SJCRH30 (cell line): ENCODE results near the gene ZNF346. TPM values are rescaled to one million over a fixed set of nuclear protein-coding genes. Genes with fewer than 3 reads are reported as not detected.
"Not testable (repeated sequence)": the region's sequence is repeated elsewhere in the genome, so short reads cannot be mapped to it uniquely, and the experiment has no call there.

Experiments used
- DNase-seq, 2 experiments: peaks; one replicate each; pipeline ENCODE4 v3.0.0-alpha.2; 2015 to 2020
- H3K27ac ChIP-seq: fragments of 250-450 bp; sonication (Bioruptor Pico); 2 replicates; pipeline ENCODE4 v1.5.1; 2020; ENCODE audit warnings: mild to moderate bottlenecking, moderate library complexity
- H3K27me3 ChIP-seq: fragments of 250-450 bp; sonication (Bioruptor Pico); 2 replicates; pipeline ENCODE4 v1.5.1; 2020; ENCODE audit warnings: mild to moderate bottlenecking, moderate library complexity
- H3K36me3 ChIP-seq: fragments of 250-450 bp; sonication (Bioruptor Pico); 2 replicates; pipeline ENCODE4 v1.5.1; 2020; ENCODE audit warnings: mild to moderate bottlenecking, moderate library complexity
- H3K4me1 ChIP-seq: fragments of 250-450 bp; sonication (Bioruptor Pico); 2 replicates; pipeline ENCODE4 v1.5.1; 2020; ENCODE audit warnings: mild to moderate bottlenecking, moderate library complexity
- H3K4me3 ChIP-seq: fragments of 250-450 bp; sonication (Bioruptor Pico); 2 replicates; pipeline ENCODE4 v1.5.1; 2020; ENCODE audit warnings: mild to moderate bottlenecking, moderate library complexity
- H3K9me3 ChIP-seq: fragments of 250-450 bp; sonication (Bioruptor Pico); replicated peaks from 2 replicates; pipeline ENCODE4 v1.5.1; 2020; ENCODE audit warnings: mild to moderate bottlenecking, moderate library complexity
- total RNA-seq: library from RNA; depleted of rRNA; stranded (reverse); fragments of >200 nt; shearing (Covaris generic); gene quantifications from 2 replicates; pipeline ENCODE4 v1.2.3, GENCODE V29; 2014; rRNA removed

The ZNF346 gene
- total RNA-seq, result 24.7 and 27.8 TPM in 2 replicates

DNA sequence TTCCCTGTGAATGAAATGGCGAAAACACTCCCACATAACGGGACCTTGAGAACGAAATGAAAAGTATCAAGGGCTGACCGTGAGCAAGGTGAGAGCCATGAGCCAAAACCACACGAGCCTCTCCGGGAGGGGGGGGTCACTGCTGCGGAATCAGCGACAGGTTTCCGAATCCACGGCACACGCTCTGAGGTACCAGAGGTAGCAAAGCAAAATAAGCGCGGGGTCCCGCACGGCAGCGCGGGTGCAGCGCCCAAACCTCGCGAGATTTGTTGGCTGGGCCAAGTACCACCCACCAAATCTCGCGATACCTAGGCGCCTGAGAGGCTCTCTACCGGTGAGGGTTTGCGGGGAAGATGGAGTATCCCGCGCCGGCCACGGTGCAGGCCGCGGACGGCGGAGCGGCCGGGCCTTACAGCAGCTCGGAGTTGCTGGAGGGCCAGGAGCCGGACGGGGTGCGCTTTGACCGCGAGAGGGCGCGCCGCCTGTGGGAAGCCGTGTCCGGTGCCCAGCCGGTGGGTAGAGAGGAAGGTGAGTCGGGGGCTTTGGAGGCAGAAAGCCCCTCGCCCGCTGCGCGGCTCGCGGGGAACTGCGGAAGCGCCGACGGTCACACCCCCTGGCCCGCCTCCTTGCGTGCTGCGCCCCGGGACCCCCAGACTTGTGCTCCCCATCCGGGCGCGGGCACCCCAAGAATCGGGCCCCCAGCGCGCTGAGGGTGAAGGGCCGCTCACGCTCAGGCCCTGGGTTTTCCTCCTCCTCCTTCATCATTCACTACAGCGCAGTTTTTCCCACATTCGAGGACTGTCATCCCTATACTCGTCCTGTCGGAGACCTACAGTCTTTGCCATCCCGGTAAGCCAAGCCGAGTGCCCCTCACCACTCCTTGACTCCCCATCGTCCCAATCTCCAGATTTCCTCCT is at the start of gene ZNF346:
Gene ZNF346, plus strand, starts transcription at position 311 of the 917 bp plus-strand sequence. Its CDS starts 43 bp downstream, at position 354.
- peak; percentile 95 to 97 for DNase-seq
- Histone ChIP-seq H3K9me3 (no peaks in the 10 kb centered on the region), H3K4me1 (no peaks in the 10 kb centered on the region)

DNA sequence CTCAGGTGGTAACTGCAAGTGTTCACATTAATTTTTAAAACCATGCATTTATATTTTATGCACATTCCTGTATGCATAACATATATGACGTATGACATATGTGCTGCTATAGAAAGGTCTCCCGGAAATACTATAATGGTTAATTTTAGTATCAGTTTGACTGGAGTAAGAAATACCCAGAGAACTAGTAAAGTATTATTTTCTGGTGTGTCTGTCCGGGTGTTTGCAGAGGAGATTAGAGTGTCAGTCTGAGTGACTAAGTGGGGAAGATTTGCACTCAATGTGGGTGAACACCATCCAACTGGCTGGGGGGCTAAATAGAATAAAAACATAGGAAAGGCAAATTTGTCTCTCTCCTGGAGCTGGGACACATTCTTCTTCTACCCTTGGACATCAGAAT is 42.8 kb upstream of the ZNF346 start:
- no peak overlapping the region for H3K27ac ChIP-seq
- DNase-seq, result no peak
- H3K27me3 ChIP-seq, result no peaks in the 10 kb centered on the region
- peaks cover 2% of the 10 kb centered on the region; the same call in 1 of the 2 replicates for H3K4me1 ChIP-seq
- H3K4me3 ChIP-seq, result no peak overlapping the region
- H3K36me3 ChIP-seq, result peaks cover 54% of the 10 kb centered on the region
- no peaks in the 10 kb centered on the region for H3K9me3 ChIP-seq

More for the DNA sequence above, at the start of gene ZNF346:
- peak within 1 kb of the TSS; percentile 85 for H3K4me3 ChIP-seq
- H3K27me3 ChIP-seq, result no peaks in the 10 kb centered on the region
- peaks cover 11% of the 10 kb centered on the region for H3K36me3 ChIP-seq
- peak within 1 kb of the TSS; percentile 62 for H3K27ac ChIP-seq

GRCh38 chr5:176980818-176981217 is 41.7 kb upstream of the ZNF346 start:
- Histone ChIP-seq H3K27me3 (no peaks in the 10 kb centered on the region), H3K4me3 (no peak overlapping the region)

DNA sequence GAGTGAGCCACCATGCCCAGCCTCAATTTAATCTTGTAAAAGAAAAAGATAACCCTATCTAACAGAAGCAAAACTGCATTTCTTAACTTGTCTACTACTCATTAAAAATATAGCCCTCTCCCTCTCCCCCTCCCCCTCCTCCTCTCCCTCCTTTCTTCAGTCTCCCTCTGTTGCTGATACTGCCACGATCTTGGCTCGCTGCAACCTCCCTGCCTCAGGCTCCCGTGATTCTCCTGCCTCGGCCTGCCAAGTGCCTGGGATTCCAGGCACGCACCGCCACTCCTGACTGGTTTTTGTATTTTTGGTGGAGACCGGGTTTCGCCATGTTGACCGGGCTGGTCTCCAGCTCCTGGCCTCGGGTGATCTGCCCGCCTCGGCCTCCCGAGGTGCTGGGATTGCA is 39.4 kb upstream of the ZNF346 start:
- not testable (repeated sequence) for H3K4me1 ChIP-seq, H3K9me3 ChIP-seq, H3K27ac ChIP-seq, H3K4me3 ChIP-seq, DNase-seq, H3K27me3 ChIP-seq
- peaks cover 41% of the 10 kb centered on the region for H3K36me3 ChIP-seq

More at GRCh38 chr5:176980818-176981217, 41.7 kb upstream of the ZNF346 start:
- peaks cover 44% of the 10 kb centered on the region for H3K36me3 ChIP-seq
- H3K4me1 ChIP-seq, result peaks cover 2% of the 10 kb centered on the region; the same call in 1 of the 2 replicates
- no peaks in the 10 kb centered on the region for H3K9me3 ChIP-seq
- DNase-seq, result no peak
- H3K27ac ChIP-seq, result no peak overlapping the region

DNA sequence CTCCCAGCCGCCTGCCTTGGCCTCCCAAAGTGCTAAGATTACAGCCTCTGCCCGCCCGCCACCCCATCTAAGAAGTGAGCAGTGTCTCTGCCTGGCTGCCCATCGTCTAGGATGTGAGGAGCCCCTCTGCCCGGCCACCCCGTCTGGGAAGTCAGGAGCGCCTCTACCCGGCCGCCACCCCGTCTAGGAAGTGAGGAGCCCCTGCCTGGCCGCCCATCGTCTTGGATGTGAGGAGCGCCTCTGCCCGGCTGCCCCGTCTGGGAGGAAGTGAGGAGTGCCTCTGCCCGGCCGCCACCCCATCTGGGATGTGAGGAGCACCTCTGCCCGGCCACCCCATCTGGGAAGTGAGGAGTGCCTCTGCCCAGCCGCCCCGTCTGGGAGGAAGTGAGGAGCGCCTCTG is 38.9 kb upstream of the ZNF346 start:
- not testable (repeated sequence) for H3K4me3 ChIP-seq, H3K4me1 ChIP-seq, H3K27ac ChIP-seq, H3K9me3 ChIP-seq, H3K27me3 ChIP-seq, DNase-seq
- peaks cover 39% of the 10 kb centered on the region for H3K36me3 ChIP-seq

DNA sequence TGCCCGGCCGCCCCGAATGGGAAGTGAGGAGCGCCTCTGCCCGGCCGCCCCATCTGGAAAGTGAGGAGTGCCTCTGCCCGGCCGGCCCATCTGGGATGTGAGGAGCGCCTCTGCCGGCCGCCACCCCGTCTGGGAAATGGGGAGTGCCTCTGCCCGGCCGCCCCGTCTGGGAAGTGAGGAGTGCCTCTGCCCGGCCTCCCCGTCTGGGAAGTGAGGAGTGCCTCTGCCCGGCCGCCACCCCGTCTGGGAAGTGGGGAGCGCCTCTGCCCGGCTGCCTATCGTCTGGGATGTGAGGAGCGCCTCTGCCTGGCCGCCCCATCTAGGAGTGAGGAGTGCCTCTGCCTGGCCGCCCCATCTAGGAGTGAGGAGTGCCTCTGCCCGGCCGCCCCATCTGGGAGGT is 38.3 kb upstream of the ZNF346 start:
- H3K27me3 ChIP-seq, DNase-seq, H3K4me3 ChIP-seq, H3K27ac ChIP-seq, H3K9me3 ChIP-seq, H3K4me1 ChIP-seq: not testable (repeated sequence)
- peaks cover 33% of the 10 kb centered on the region for H3K36me3 ChIP-seq

DNA sequence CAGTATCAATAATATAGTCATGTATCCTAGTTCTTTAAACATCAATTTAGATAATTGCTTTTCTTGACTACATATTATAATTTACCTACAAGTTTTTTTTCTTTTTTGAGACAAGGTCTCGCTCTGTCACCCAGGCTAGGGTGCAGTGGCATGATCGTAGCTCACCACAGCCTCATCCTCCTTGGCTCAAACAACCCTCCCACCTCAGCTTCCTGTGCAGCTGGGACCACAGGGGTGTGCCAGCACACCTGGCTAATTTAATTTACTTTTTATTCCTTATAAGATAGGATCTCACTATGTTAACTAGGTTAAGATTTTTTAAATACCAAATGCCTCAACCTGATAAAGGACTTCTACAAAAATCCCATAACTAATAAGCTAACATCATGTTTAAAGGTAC is 37.0 kb upstream of the ZNF346 start:
- Histone ChIP-seq H3K9me3 (no peaks in the 10 kb centered on the region), H3K4me1 (no peaks in the 10 kb centered on the region), H3K36me3 (peaks cover 26% of the 10 kb centered on the region), H3K27me3 (no peaks in the 10 kb centered on the region), H3K4me3 (no peak overlapping the region), H3K27ac (no peak overlapping the region)
- no peak for DNase-seq

DNA sequence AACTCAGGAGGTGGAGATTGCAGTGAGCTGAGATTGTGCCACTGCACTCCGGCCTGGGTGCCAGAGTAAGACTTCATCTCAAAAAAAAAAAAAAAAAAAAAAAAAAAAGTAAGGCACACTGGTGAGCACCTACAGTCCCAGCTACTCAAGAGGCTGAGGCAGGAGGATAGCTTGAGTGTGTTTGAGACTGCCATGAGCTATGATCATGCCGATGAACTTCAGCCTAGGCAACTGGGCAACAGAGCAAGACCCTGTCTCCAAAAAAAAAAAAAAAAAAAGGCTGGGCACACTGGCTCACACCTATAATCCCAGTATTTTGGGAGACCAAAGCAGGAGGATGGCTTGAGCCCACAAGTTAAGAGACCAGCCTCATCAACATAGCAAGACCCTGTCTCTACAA is 36.2 kb upstream of the ZNF346 start:
- no peaks in the 10 kb centered on the region for H3K27me3 ChIP-seq
- H3K36me3 ChIP-seq, result peaks cover 29% of the 10 kb centered on the region
- no peaks in the 10 kb centered on the region for H3K9me3 ChIP-seq
- no peak overlapping the region for H3K27ac ChIP-seq
- DNase-seq, result no peak
- no peak overlapping the region for H3K4me3 ChIP-seq
- no peaks in the 10 kb centered on the region for H3K4me1 ChIP-seq

- Histone ChIP-seq H3K4me1 (no peaks in the 10 kb centered on the region), H3K27me3 (no peaks in the 10 kb centered on the region), H3K9me3 (no peaks in the 10 kb centered on the region), H3K4me3 (no peak overlapping the region), H3K27ac (no peak overlapping the region), H3K36me3 (peaks cover 16% of the 10 kb centered on the region)
- no peak for DNase-seq
Measured at GRCh38 chr5:176987583-176987982, 34.9 kb upstream of the ZNF346 start.

DNA sequence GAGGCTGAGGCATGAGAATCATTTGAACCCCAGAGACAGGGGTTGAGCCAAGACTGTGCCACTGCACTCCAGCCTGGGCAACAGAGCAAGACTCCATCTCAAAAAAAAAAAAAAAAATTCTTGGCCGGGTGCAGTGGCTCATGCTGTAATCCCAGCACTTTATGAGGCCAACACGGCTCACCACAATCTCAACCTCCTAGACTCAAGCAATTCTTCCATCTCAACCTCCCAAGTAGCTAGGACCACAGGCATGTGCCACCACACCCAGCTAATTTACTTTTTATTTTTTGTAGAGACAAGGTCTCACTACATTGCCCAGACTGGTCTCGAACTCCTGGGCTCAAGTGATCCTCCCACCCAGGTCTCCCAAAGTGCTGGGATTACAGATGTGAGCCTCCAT is 29.4 kb upstream of the ZNF346 start:
- not testable (repeated sequence) for H3K27ac ChIP-seq, H3K4me1 ChIP-seq, DNase-seq, H3K9me3 ChIP-seq, H3K4me3 ChIP-seq, H3K27me3 ChIP-seq
- H3K36me3 ChIP-seq, result peaks cover 12% of the 10 kb centered on the region; the same call in 1 of the 2 replicates

GRCh38 chr5:176994460-176995121 is 27.9 kb upstream of the ZNF346 start:
- no peak overlapping the region for H3K27ac ChIP-seq
- no peaks in the 10 kb centered on the region for H3K27me3 ChIP-seq
- H3K36me3 ChIP-seq, result peaks cover 12% of the 10 kb centered on the region; the same call in 1 of the 2 replicates
- H3K4me3 ChIP-seq, result no peak overlapping the region
- no peak for DNase-seq
- H3K9me3 ChIP-seq, result no peaks in the 10 kb centered on the region
- H3K4me1 ChIP-seq, result no peaks in the 10 kb centered on the region

- DNase-seq, result no peak
- Histone ChIP-seq H3K9me3 (no peaks in the 10 kb centered on the region), H3K27ac (no peak overlapping the region), H3K36me3 (peaks cover 13% of the 10 kb centered on the region; the same call in 1 of the 2 replicates), H3K4me3 (no peak overlapping the region), H3K4me1 (no peaks in the 10 kb centered on the region), H3K27me3 (no peaks in the 10 kb centered on the region)
Measured at GRCh38 chr5:176995122-176995490, 27.4 kb upstream of the ZNF346 start.

DNA sequence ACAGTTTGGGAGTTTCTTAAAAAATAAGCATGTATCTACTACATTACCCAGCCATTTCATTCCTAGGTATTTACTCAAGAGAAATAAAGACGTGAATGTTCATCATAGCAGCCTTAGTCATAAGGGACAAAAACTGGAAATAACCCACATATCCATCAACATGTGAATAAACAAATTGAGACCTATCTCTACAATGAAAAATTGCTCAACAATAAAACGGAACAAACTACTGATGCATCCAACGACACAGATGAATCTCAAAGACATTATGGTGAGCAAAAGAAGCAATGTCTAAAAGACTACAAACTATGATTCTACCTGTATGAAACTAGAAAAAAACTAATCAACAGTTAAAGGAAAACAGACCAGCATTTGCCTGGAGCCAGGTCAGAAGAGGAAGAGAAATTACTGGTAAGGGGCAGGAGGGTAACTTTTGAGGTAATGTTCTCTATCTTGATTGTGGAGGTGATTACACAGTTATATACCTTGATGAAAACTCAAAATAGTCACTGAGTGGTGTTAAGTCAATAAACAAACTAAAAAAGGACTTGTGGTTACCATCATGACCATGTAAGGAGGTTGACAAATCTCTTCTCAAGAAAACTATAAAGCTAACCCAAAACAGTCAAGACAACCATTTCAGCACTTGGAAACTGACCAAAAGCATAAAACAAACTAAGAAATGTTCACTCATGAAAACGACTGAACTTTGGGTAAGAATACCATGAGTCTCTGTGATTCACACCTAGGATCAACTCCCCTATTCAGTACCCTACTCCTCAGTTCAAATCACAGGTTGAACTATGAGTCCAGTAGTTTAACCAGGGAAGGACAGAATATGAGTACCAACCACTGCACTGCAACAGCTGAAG is 26.4 kb upstream of the ZNF346 start:
- DNase-seq, result no peak
- Histone ChIP-seq H3K4me3 (no peak overlapping the region), H3K9me3 (no peaks in the 10 kb centered on the region), H3K36me3 (peaks cover 12% of the 10 kb centered on the region), H3K27me3 (no peaks in the 10 kb centered on the region), H3K27ac (no peak overlapping the region), H3K4me1 (no peaks in the 10 kb centered on the region)

DNA sequence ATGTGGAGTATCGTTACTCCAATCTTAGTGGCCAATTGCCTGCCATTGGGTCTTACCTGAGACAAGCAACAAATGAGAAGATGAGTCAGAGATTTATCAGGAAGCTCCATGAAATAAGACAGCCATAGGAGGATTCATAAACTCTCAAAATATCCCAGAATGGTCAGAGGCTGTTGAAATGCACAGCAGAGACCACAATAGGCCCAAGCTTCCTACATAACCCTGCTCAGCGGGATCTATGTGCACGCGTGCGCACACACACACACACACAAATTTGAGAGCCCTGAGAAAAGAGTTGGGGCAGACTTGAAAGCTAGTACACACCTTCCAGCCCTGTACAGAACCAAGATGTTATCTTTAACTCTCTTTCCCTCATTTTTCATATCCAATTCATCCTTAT is 25.7 kb upstream of the ZNF346 start:
- Histone ChIP-seq H3K4me1 (no peaks in the 10 kb centered on the region), H3K4me3 (no peak overlapping the region), H3K9me3 (no peaks in the 10 kb centered on the region), H3K27ac (no peak overlapping the region), H3K27me3 (no peaks in the 10 kb centered on the region), H3K36me3 (peaks cover 14% of the 10 kb centered on the region)
- no peak for DNase-seq
